Neural progenitor cell (in vitro differentiated cells): ENCODE data around the gene SLC16A5. TPM values are rescaled to one million over a fixed set of nuclear protein-coding genes. Genes with fewer than 3 reads are reported as not detected.

ENCODE experiments used
- DNase-seq: peaks from one replicate; pipeline ENCODE4 v3.0.0-alpha.2; 2016; ENCODE audit warnings: low spot score
- H2AFZ ChIP-seq: fragments of 200-600 bp; sonication (generic); replicated peaks from 2 replicates; pipeline ENCODE4 v1.6.1; 2016; ENCODE audit warnings: antibody characterized with exemption
- H3F3A ChIP-seq: fragments of 200-600 bp; sonication (generic); 2 replicates; pipeline ENCODE4 v1.6.1; 2016; ENCODE audit warnings: antibody characterized with exemption, low read depth
- H3K27ac ChIP-seq: fragments of 200-600 bp; sonication (generic); 2 replicates; pipeline ENCODE4 v1.5.1; 2016; ENCODE audit warnings: mild to moderate bottlenecking
- H3K27me3 ChIP-seq: fragments of 200-600 bp; sonication (generic); 2 replicates; pipeline ENCODE4 v1.6.1; 2016; ENCODE audit warnings: mild to moderate bottlenecking, moderate library complexity
- H3K36me3 ChIP-seq: fragments of 200-600 bp; sonication (generic); 2 replicates; pipeline ENCODE4 v1.5.1; 2016
- H3K4me1 ChIP-seq: fragments of 200-600 bp; sonication (generic); 2 replicates; pipeline ENCODE4 v1.6.1; 2016; ENCODE audit warnings: mixed run types
- H3K4me2 ChIP-seq: fragments of 200-600 bp; sonication (generic); 2 replicates; pipeline ENCODE4 v1.6.1; 2016
- H3K4me3 ChIP-seq: fragments of 200-600 bp; sonication (generic); 2 replicates; pipeline ENCODE4 v1.5.1; 2016
- H3K79me2 ChIP-seq: fragments of 200-600 bp; sonication (generic); 2 replicates; pipeline ENCODE4 v1.6.1; 2016; ENCODE audit warnings: low read depth
- H3K9ac ChIP-seq: fragments of 200-600 bp; sonication (generic); 2 replicates; pipeline ENCODE4 v1.6.1; 2016
- H3K9me3 ChIP-seq: fragments of 200-600 bp; sonication (generic); 2 replicates; pipeline ENCODE4 v1.5.1; 2016; ENCODE audit warnings: low read depth
- H4K20me1 ChIP-seq: fragments of 200-600 bp; sonication (generic); 2 replicates; pipeline ENCODE4 v1.6.1; 2016; ENCODE audit warnings: low read depth
- H3K27ac Mint-ChIP-seq: 3 replicates; pipeline ENCODE4 v1.8.0; 2021; ENCODE audit warnings: mixed read lengths
- H3K27me3 Mint-ChIP-seq: 2 replicates; pipeline ENCODE4 v1.8.0; 2022; ENCODE audit warnings: low read depth, mild to moderate bottlenecking, inconsistent platforms, moderate library complexity, mixed read lengths; ENCODE audit not compliant: insufficient read depth
- H3K36me3 Mint-ChIP-seq: 3 replicates; pipeline ENCODE4 v1.8.0; 2021; ENCODE audit warnings: mixed read lengths
- H3K4me1 Mint-ChIP-seq: 3 replicates; pipeline ENCODE4 v1.8.0; 2021; ENCODE audit warnings: mixed read lengths
- H3K4me3 Mint-ChIP-seq: 3 replicates; pipeline ENCODE4 v1.8.0; 2021; ENCODE audit warnings: mild to moderate bottlenecking, moderate library complexity, mixed read lengths
- H3K9me3 Mint-ChIP-seq: 3 replicates; pipeline ENCODE4 v1.8.0; 2020; ENCODE audit warnings: mixed read lengths
- EZH2 ChIP-seq: fragments of 200-600 bp; sonication (generic); IDR thresholded peaks from 2 replicates; pipeline ENCODE4 v1.6.1; 2017; ENCODE audit warnings: antibody characterized with exemption, mild to moderate bottlenecking, moderate library complexity
- EZH2phosphoT487 ChIP-seq: fragments of 200-600 bp; sonication (generic); IDR thresholded peaks from 2 replicates; pipeline ENCODE4 v1.6.1; 2017; ENCODE audit warnings: antibody characterized with exemption
- total RNA-seq: library from RNA; depleted of rRNA; stranded (reverse); fragments of >200 nt; gene quantifications from 2 replicates; pipeline ENCODE4 v1.2.3, GENCODE V29; 2015; ENCODE audit warnings: low replicate concordance
- TF ChIP-seq, protein P1 (sequence below): fragments of 200-600 bp; sonication (generic); IDR thresholded peaks from 2 replicates; pipeline ENCODE4 v1.5.1; 2017; ENCODE audit warnings: antibody characterized with exemption, mild to moderate bottlenecking

Gene SLC16A5
- total RNA-seq, 1 donor from 2014 or later: 3.4 TPM

DNA sequence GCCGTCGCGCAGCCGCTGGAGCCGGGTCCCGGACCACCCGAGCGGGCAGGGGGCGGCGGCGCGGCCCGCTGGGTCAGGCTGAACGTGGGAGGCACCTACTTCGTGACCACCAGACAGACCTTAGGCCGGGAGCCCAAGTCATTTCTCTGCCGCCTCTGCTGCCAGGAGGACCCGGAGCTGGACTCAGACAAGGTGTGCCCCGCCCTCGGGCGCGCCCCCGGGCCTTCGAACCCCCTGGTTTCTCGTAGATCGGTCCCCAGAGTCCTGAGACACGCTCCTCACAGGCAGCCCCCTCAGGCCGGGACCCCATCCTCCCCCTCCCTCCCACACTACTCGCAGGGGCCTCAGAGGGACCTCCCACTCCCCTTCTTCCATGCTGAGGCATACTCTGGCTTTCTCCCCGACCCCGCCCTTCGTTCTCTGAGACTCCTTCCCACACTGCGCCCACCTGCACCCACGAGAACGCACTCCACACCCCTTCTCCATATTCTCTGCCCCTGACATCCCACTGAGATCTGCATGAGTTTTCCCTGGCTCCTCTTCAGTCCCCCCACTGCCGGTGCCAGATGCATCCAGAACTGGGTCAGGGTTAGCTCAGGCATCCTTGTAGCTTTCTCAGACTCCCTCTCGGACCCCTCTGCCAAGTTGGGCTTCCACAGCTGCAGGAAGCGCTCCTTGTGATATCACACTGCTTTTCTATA lies 40.2 kb upstream of the SLC16A5 start:
- Histone ChIP-seq H3F3A (peaks cover 14% of the 10 kb centered on the region), H3K36me3 (peaks cover 13% of the 10 kb centered on the region), H4K20me1 (peaks cover 24% of the 10 kb centered on the region), H2AFZ (no peak overlapping the region), H3K27ac (no peak overlapping the region), H3K4me2 (peak overlapping the region; percentile 95), H3K9me3 (no peaks in the 10 kb centered on the region), H3K79me2 (peaks cover 62% of the 10 kb centered on the region), H3K9ac (peak overlapping the region; percentile 82), H3K4me1 (peaks cover 15% of the 10 kb centered on the region), H3K4me3 (peak overlapping the region; percentile 99), H3K27me3 (no peaks in the 10 kb centered on the region)
- DNase-seq: peak; percentile 63
- Mint-ChIP-seq H3K4me3 (peak overlapping the region; percentile 99), H3K36me3 (peaks cover 14% of the 10 kb centered on the region), H3K9me3 (no peaks in the 10 kb centered on the region), H3K4me1 (peaks cover 36% of the 10 kb centered on the region), H3K27ac (peak overlapping the region; percentile 86), H3K27me3 (peaks cover 5% of the 10 kb centered on the region)
- no peak for TF ChIP-seq EZH2phosphoT487
- TF ChIP-seq, protein P1, sequence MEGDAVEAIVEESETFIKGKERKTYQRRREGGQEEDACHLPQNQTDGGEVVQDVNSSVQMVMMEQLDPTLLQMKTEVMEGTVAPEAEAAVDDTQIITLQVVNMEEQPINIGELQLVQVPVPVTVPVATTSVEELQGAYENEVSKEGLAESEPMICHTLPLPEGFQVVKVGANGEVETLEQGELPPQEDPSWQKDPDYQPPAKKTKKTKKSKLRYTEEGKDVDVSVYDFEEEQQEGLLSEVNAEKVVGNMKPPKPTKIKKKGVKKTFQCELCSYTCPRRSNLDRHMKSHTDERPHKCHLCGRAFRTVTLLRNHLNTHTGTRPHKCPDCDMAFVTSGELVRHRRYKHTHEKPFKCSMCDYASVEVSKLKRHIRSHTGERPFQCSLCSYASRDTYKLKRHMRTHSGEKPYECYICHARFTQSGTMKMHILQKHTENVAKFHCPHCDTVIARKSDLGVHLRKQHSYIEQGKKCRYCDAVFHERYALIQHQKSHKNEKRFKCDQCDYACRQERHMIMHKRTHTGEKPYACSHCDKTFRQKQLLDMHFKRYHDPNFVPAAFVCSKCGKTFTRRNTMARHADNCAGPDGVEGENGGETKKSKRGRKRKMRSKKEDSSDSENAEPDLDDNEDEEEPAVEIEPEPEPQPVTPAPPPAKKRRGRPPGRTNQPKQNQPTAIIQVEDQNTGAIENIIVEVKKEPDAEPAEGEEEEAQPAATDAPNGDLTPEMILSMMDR: no peak
- no peak for TF ChIP-seq EZH2

- no peaks in the 10 kb centered on the region for H3K9me3 Mint-ChIP-seq
These were observed 39.4 kb upstream of the SLC16A5 start for GRCh38 chr17:75048249-75048878.

DNA sequence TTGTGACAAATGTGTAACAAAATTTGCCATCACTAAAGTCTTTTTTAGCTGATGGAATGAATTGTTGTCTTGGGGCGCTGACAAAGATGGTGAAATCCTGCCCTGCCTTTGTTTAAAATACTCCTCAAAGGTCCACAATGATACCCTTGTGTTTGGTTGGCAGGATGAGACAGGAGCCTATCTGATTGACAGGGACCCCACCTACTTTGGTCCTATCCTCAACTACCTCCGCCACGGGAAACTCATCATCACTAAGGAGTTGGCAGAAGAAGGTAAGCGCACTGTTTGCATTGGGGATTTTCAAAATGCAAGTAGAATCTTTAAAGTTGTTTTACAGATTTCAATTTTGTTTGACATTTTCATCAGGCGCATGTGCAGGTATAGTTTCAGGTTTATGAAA lies 38.7 kb upstream of the SLC16A5 start:
- no peak overlapping the region for H3K27ac Mint-ChIP-seq
- H4K20me1 ChIP-seq: peaks cover 21% of the 10 kb centered on the region
- peak overlapping the region; percentile 95 for H3K4me2 ChIP-seq
- no peak overlapping the region for H3K9ac ChIP-seq
- peaks cover 5% of the 10 kb centered on the region for H3K27me3 Mint-ChIP-seq
- H3K9me3 ChIP-seq: no peaks in the 10 kb centered on the region
- peaks cover 36% of the 10 kb centered on the region for H3K4me1 Mint-ChIP-seq
- H3K36me3 Mint-ChIP-seq: peaks cover 21% of the 10 kb centered on the region
- H3K27ac ChIP-seq: no peak overlapping the region
- peak overlapping the region; percentile 99 for H3K4me3 Mint-ChIP-seq
- H3K4me3 ChIP-seq: peak overlapping the region; percentile 99
- DNase-seq: no peak
- peaks cover 10% of the 10 kb centered on the region for H3F3A ChIP-seq
- TF ChIP-seq, protein P1: no peak
- TF ChIP-seq EZH2 (no peak), EZH2phosphoT487 (no peak)
- peaks cover 13% of the 10 kb centered on the region for H3K36me3 ChIP-seq
- no peaks in the 10 kb centered on the region for H3K9me3 Mint-ChIP-seq
- peaks cover 62% of the 10 kb centered on the region for H3K79me2 ChIP-seq
- no peak overlapping the region for H2AFZ ChIP-seq
- peaks cover 15% of the 10 kb centered on the region for H3K4me1 ChIP-seq
- no peaks in the 10 kb centered on the region for H3K27me3 ChIP-seq

More at GRCh38 chr17:75048249-75048878, 39.4 kb upstream of the SLC16A5 start:
- peak overlapping the region; percentile 99 for H3K4me3 ChIP-seq
- H3K79me2 ChIP-seq: peaks cover 62% of the 10 kb centered on the region
- no peak for DNase-seq
- H3F3A ChIP-seq: peaks cover 10% of the 10 kb centered on the region
- peaks cover 18% of the 10 kb centered on the region for H3K36me3 Mint-ChIP-seq
- H3K27ac ChIP-seq: no peak overlapping the region
- no peak overlapping the region for H2AFZ ChIP-seq
- H3K27ac Mint-ChIP-seq: no peak overlapping the region
- peaks cover 21% of the 10 kb centered on the region for H4K20me1 ChIP-seq
- H3K4me1 ChIP-seq: peaks cover 15% of the 10 kb centered on the region
- H3K36me3 ChIP-seq: peaks cover 13% of the 10 kb centered on the region
- H3K9ac ChIP-seq: peak overlapping the region; percentile 82
- peak overlapping the region; percentile 99 for H3K4me3 Mint-ChIP-seq
- H3K27me3 Mint-ChIP-seq: peaks cover 5% of the 10 kb centered on the region
- peaks cover 36% of the 10 kb centered on the region for H3K4me1 Mint-ChIP-seq
- H3K9me3 ChIP-seq: no peaks in the 10 kb centered on the region
- H3K27me3 ChIP-seq: no peaks in the 10 kb centered on the region
- TF ChIP-seq, protein P1: no peak
- TF ChIP-seq EZH2: no peak
- no peak for TF ChIP-seq EZH2phosphoT487
- H3K4me2 ChIP-seq: peak overlapping the region; percentile 95
